Hypothalamus (tissue), 51 donors: ENCODE measurements around the gene SPRED2.

Experiments used
- DNase-seq, 51 donors: peaks; one replicate each; lab custom pipeline; 2025; lab: John Stamatoyannopoulos, UW

Gene SPRED2, protein sequence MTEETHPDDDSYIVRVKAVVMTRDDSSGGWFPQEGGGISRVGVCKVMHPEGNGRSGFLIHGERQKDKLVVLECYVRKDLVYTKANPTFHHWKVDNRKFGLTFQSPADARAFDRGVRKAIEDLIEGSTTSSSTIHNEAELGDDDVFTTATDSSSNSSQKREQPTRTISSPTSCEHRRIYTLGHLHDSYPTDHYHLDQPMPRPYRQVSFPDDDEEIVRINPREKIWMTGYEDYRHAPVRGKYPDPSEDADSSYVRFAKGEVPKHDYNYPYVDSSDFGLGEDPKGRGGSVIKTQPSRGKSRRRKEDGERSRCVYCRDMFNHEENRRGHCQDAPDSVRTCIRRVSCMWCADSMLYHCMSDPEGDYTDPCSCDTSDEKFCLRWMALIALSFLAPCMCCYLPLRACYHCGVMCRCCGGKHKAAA

DNA sequence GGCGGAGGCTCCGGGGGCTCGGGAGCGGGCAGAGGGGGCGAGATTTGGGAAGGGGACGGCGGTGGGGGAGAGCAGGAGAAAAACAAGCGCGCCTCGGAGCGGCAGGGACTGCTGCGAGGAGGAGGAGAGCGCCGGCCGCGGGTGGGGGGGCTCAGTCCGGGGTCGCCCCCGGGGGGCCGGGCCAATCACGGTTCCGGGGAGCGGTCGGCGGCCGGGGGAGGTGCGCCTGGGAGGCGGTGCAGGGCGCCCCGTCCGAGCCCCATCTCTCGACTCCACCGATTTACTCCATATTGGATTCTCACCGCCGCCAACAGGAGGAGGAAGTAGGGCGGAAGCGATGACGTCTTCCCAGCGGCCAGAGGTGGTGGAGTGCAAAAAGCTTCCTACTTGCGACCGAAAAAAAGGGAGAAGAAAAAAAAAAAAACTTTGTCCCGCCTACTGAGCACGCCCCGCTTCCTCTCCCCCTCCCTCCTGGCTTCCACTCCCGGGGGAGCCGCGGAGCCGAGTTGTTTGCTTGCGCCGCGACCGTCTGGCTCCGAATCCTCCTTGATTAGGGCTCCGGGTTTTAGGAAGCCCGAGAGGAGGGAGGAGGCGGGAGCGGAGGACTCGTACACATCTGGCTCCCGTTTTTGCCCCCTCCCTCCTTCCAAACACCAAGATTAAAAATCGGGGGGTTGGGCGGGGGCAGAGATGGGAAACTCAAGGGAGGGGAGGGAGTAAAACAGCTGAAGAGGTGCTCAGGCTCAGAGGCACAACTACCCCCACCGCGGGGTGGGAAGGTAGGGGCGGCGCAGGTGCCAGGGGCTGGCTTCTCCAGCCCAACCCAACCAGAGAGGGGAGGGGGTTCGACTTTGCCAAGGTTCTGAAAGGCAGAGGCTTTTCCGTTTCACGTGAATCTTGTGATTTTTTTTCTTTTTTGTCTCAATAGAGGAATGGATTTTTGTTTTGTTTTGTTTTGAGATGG lies at the start of gene SPRED2:
SPRED2 (minus strand) TSS at position 373 of the 964 bp plus-strand sequence. CDS start 612 bp downstream, outside the sequence.
- peak; percentile 35 to 93 (median 81) for DNase-seq

DNA sequence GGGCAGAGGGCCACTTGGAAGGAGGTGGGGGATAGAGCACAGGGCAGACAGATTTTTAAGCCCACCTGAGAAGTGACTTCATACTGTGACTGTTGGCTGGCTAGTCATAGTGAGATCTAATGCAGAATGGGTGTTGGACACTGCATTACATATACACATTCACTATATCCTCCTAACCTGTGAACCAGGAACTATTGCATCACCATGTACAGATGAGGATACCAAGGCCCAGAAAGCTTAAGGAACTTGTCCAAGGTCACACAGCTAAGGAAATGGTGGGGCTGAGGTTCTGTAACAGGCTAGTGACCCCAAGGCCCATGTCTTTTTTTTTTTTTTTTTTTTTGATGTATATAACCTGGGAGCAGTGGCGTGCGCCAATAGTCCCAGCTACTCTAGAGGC lies 49.6 kb upstream of the SPRED2 start:
- DNase-seq, result no peak

DNA sequence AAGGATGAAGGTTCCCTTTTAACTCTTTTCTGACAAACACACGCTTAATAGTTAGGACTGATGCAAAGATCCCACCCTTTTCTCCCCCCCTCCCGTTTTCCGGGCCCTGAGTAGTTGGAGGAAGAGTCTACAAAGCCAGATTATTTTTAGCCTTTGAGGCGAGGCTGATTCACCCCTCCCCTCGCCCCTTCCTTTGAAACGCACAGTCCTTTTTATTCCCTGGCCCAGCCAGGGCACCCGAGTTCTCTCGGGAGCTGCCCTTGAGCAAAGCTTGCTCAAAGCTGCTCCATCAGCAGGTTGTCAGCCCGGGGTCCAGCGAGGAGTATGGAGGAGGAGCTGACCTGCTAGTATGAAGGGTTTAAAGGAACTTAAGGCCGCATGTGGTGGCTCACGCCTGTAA lies 47.1 kb upstream of the SPRED2 start:
- no peak for DNase-seq

DNA sequence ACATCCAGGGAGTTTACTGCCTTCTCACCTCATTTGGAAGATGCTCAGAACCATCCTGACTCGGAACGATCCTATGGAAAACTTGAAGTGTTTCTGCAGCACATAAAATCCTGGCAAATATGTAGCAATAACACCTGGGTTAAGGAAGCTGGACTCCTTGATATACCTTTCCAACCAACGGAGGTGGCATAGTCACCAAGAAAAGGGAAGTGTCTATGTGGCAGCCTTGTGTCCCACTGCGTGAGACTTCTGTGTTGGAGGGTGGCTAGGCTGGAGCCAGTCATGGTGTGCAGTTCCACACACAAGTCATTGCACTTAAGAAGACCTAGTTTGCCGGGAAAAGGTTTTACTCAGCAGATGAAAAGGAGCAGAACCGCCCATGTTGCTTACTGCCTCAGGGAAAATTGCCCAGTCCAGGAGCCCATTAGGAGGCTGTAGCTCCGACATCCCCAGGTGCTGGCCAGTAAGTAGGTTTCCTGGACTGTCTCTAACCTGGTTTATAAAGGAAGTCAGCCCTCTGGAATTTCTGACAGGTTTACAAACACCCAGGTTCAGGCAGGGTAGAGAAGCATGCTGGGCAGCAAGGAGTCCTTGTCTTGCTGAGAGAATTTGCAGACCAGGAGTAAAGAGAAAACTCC lies 46.2 kb upstream of the SPRED2 start:
- no peak for DNase-seq

DNA sequence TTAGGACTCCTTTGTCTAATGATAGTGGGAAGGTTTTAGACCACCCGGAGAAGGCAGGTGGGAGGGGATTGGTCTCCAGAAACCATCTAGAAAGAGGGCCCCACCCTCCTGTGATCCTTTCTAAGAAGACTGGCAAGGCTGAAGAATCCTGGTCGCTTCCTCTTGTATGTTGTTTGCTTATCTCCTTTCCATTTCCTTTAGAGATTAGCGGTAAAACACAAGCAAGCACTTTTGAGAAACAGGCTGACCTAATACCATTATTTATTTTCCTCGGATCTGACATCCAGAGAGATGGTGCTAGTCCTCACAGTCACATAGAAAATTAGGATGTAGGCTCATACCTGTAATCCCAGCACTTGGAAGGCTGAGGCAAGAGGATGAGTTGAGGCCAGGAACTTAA lies 45.2 kb upstream of the SPRED2 start:
- no peak for DNase-seq

- no peak for DNase-seq
These were observed 44.4 kb upstream of the SPRED2 start for GRCh38 chr2:65476778-65477177.

DNA sequence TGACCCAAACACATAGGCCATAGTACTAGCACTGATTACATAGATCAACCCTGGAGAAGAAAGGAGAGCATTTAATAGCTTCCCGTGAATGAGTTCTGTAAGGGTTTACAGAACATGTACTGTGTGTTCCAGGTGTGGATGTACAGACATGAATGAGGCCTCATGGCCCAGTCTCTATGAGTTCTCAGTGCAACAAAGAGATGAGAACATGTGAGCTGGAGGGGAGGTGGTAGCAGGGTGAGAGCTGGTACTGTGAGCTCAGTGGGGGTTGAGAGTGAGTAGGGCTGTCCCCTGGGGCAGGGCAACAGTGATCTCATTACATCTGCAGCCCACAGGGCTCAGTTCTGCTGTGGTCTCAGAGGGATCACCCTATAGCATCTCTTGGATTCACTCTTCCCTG lies 42.6 kb upstream of the SPRED2 start:
- no peak for DNase-seq

DNA sequence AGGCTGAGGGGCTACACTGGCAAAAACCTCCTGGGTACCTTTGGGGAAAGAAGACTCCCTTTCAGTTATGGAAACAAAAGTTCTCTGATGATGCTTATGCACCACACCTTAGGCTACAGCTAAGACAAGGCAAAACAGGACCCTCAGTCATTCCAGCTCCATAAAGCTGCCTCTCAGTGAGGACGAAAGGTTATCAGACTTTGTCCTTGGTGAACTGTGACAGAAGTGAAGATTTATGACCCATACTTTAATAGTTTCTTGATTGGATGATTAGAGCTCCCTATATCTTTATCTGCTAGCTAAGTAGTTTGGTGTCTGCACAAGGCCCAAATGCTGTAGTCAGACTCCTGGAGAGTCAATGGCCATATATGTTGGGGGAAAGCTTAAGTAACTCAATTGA lies 40.6 kb upstream of the SPRED2 start:
- no peak for DNase-seq

DNA sequence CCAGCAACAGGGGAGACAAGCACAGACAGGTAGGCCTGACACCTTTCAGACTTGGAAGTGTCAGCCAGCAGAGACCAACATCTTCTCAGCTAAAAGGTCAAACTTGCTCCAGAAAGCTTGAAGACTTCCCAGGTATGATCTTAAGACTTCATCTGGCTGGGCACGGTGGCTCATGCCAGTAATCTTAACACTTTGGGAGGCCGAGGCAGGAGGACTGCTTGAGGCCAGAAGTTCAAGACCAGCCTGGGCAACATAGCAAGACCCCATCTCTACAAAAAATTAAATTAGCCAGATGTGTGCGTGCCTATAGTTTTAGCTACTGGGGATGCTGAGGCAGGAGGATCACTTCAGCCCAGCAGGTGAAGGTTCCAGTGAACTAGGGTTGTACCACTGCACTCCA lies 39.0 kb upstream of the SPRED2 start:
- DNase-seq, result no peak

DNA sequence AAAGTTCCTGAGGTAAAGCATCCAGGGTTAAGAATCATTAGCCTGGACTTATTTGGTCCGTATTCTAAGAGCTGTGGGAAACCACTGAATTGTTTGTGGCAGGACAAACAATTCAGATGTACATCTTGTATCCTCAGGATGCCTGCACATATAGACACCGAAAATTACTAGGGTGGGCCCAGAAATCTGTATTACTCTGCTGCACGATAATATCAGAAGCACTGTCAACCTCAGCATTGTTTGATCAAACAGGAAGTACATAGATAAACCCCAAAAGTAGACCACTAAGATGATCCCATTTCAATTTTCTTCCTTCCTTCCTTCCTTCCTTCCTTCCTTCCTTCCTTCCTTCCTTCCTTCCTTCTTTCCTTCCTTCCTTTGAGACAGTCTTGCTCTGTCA lies 34.2 kb upstream of the SPRED2 start:
- no peak for DNase-seq

- DNase-seq, result no peak
These were observed 33.5 kb upstream of the SPRED2 start for GRCh38 chr2:65465857-65466256.

DNA sequence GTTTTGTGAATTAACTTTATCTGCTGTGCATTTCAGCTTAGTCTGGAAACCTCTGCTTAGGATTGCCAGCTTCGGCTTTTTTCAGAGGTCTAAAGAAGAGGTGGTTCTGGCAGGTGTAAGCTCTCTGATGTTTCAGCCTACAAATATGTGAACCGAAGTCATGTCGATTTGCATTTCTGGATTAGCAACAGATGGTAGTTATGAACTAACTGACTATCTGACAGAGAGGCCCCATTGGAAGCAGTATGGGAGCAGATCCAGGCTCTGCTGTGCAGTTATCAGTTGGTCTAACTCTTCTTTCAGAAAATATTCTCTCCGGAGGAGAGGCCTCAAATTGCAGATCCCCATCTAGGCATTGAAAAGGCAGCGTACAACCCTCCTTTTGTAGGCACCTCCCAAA lies 32.7 kb upstream of the SPRED2 start:
- DNase-seq, result no peak

DNA sequence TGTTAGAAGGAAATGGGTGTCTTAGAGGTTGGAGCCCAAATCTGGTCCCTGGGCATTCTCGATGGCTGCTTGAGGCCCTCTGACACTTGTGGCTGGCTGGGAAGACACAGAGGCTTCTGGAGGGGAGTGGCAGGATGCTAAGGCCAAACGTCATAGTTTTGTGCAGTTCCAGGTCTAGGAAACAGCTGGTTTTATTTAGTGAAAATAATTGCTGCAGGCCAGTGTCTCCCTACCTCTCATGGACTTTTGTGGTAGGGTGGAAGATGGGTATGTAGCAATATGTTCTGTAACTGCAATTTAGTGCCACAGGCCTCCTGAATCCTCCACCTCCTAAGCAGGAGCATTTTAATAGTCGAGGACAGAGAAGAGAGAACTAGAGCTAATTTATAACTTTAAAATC lies 32.2 kb upstream of the SPRED2 start:
- DNase-seq, result no peak

DNA sequence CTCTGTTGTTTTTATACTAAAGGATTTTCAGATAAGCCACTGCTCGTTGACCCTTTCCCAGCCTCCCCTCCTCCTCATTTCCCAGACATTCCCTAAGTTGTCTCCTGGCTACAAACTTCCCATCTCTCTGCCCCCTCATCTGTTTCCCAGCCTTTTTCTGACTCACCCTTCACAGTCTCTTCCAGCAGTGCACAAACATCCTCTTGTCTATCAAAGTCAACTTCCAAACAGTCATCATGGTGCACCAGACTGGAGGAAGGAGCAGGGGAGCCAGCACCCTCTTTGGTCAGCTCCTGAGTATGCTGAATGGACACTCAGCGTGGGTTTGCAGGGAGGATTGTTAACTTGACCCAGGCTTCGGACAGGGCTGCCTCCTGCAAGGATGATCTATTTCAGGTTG lies 26.6 kb upstream of the SPRED2 start:
- no peak for DNase-seq

- no peak for DNase-seq
These were observed 24.5 kb upstream of the SPRED2 start for GRCh38 chr2:65456886-65457285.

DNA sequence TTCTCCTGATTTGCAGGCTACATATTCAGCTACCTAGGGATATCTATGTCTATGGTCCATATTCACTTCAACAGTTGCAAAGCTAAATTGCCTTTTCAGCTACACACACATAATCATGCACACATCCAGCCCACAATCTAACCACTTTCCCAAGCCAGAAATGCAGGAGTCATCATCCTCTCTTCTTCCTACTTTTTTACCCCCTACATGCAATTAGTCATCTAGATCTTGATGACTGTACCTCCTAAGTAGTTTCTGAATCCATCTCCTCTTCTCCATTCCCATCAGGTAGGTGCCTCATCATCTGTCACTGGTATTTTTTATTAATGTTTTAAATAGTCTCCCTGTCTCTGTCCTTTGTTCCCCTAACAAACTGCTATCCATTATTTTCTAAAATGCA lies 23.7 kb upstream of the SPRED2 start:
- DNase-seq, result no peak

GRCh38 chr2:65453916-65454315 lies 21.5 kb upstream of the SPRED2 start:
- no peak for DNase-seq

GRCh38 chr2:65452150-65452895 lies 19.9 kb upstream of the SPRED2 start:
- DNase-seq, result no peak

- no peak for DNase-seq
These were observed 18.4 kb upstream of the SPRED2 start for GRCh38 chr2:65450810-65451209.

DNA sequence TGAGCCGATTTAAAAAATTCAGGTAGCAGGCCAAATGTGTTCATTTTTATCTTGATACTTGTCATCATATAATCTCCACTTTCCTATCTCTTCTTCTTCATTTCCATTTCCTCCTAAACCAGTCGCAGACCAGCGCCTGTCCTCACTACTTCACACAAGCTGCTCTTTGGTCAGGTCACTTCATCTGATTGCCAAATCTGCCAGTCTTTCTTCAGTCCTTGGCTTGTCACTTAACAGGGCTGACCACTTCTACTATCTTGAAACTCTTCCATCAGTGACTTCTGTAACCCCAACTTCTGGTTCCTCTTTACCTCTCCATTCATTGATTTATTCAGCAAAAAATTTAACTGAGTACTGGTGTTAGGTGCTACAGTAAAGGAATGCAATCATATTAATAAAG lies 18.0 kb upstream of the SPRED2 start:
- DNase-seq, result no peak
